ENCODE measurements around the gene TPTE. TPM values are rescaled to one million over a fixed set of nuclear protein-coding genes. Genes with fewer than 3 reads are reported as not detected.
"Not testable (repeated sequence)": the region's sequence is repeated elsewhere in the genome, so short reads cannot be mapped to it uniquely, and the experiment has no call there.

Gene TPTE
- polyA plus RNA-seq, 2 of the 4 experiments (the other 2 are of a cell fraction), result not detected

GRCh38 chr21:10578910-10579309 is 57.5 kb downstream of the TPTE start:
- CTCF ChIA-PET, result not testable (repeated sequence)

GRCh38 chr21:10589115-10589514 is 67.7 kb downstream of the TPTE start:
- H3K4me3 ChIP-seq; POLR2A ChIA-PET; H3K4me2 ChIP-seq; ATAC-seq; H3K9me3 ChIP-seq; CTCF ChIA-PET; DNase-seq (ENCODE audit: low read depth in 1 of 2, low spot score in 1 of 2); FAIRE-seq; H3K4me1 ChIP-seq; H3K27ac ChIP-seq: not testable (repeated sequence)
- 0% methylated on average over 1 of the region's 1 CpG for WGBS (ENCODE audit: missing lambda C conversion rate)

More at GRCh38 chr21:10578910-10579309, 57.5 kb downstream of the TPTE start:
- H3K4me1 ChIP-seq; H3K4me2 ChIP-seq; H3K4me3 ChIP-seq; ATAC-seq; H3K9me3 ChIP-seq; H3K27ac ChIP-seq; POLR2A ChIA-PET; FAIRE-seq; DNase-seq (ENCODE audit: low read depth in 1 of 2, low spot score in 1 of 2): not testable (repeated sequence)
- TF ChIP-seq MAFK (IDR thresholded peaks at IDR 0.05; ENCODE audit: partially characterized antibody), result peak; percentile 53

- DNase-seq (ENCODE audit: low read depth in 1 of 2, low spot score in 1 of 2); H3K4me2 ChIP-seq; H3K9me3 ChIP-seq; CTCF ChIA-PET; H3K4me1 ChIP-seq; H3K27ac ChIP-seq; ATAC-seq; H3K4me3 ChIP-seq; POLR2A ChIA-PET; FAIRE-seq: not testable (repeated sequence)
- WGBS (ENCODE audit: missing lambda C conversion rate), result 21% methylated on average over 7 of the region's 7 CpGs
Observed at GRCh38 chr21:10607074-10607473, 85.7 kb downstream of the TPTE start.

- H3K4me1 ChIP-seq; CTCF ChIA-PET; H3K4me2 ChIP-seq; H3K27ac ChIP-seq; DNase-seq (ENCODE audit: low read depth in 1 of 2, low spot score in 1 of 2); H3K9me3 ChIP-seq; H3K4me3 ChIP-seq; FAIRE-seq; POLR2A ChIA-PET; ATAC-seq: not testable (repeated sequence)
- WGBS (ENCODE audit: missing lambda C conversion rate), result 32% methylated on average over 6 of the region's 6 CpGs
Observed at GRCh38 chr21:10614285-10614684, 92.9 kb downstream of the TPTE start.

GRCh38 chr21:10616061-10616460 is 94.7 kb downstream of the TPTE start:
- H3K9me3 ChIP-seq; ATAC-seq; DNase-seq (ENCODE audit: low read depth in 1 of 2, low spot score in 1 of 2); H3K4me3 ChIP-seq; H3K27ac ChIP-seq; POLR2A ChIA-PET; CTCF ChIA-PET; FAIRE-seq; H3K4me2 ChIP-seq; H3K4me1 ChIP-seq: not testable (repeated sequence)
- WGBS (ENCODE audit: missing lambda C conversion rate), result 23% methylated on average over 3 of the region's 3 CpGs

GRCh38 chr21:10616535-10616934 is 95.2 kb downstream of the TPTE start:
- no peak overlapping the region for H3K4me2 ChIP-seq
- ATAC-seq (no peak), FAIRE-seq (no peak), DNase-seq (ENCODE audit: low read depth in 1 of 2, low spot score in 1 of 2) (no peak)
- ChIA-PET CTCF (no interaction called here), POLR2A (no interaction called here)
- H3K27ac ChIP-seq, result no peak overlapping the region
- no peak for TF ChIP-seq ZSCAN20 (CRISPR knock-in tag; IDR thresholded peaks at IDR 0.05)
- no peak for TF ChIP-seq FOSL2 (IDR thresholded peaks at IDR 0.05)
- no peak for TF ChIP-seq FOSL2 (CRISPR knock-in tag; IDR thresholded peaks at IDR 0.05)
- no peak for TF ChIP-seq FOXS1 (CRISPR knock-in tag; IDR thresholded peaks at IDR 0.05)
- no peak for TF ChIP-seq JUN (IDR thresholded peaks at IDR 0.05)
- no peak for TF ChIP-seq JUNB (IDR thresholded peaks at IDR 0.05)
- no peak for TF ChIP-seq POLR2A (IDR thresholded peaks at IDR 0.05; ENCODE audit: low read length)
- no peak for TF ChIP-seq CBX8 (IDR thresholded peaks at IDR 0.05)
- no peak for TF ChIP-seq RARB (CRISPR knock-in tag; IDR thresholded peaks at IDR 0.05)
- TF ChIP-seq TP53 (CRISPR knock-in tag; IDR thresholded peaks at IDR 0.05), result no peak
- TF ChIP-seq PHF8 (IDR thresholded peaks at IDR 0.05; ENCODE audit: borderline replicate concordance, low read depth), result no peak
- no peaks in the 10 kb centered on the region for H3K4me1 ChIP-seq
- no peak overlapping the region for H3K4me3 ChIP-seq
- H3K9me3 ChIP-seq, result no peaks in the 10 kb centered on the region
- 69% methylated on average over 10 of the region's 30 CpGs for WGBS (ENCODE audit: missing lambda C conversion rate)

GRCh38 chr21:10617133-10617752 is 95.9 kb downstream of the TPTE start:
- WGBS (ENCODE audit: missing lambda C conversion rate), result 22% methylated on average over 3 of the region's 3 CpGs
- H3K4me2 ChIP-seq; POLR2A ChIA-PET; H3K4me3 ChIP-seq; DNase-seq (ENCODE audit: low read depth in 1 of 2, low spot score in 1 of 2); ATAC-seq; H3K4me1 ChIP-seq; CTCF ChIA-PET; H3K9me3 ChIP-seq; FAIRE-seq; H3K27ac ChIP-seq: not testable (repeated sequence)
